NCI-H1105 (cell line): Measurements from ENCODE around the gene TAS2R13.

ENCODE experiments used
- DNase-seq: peaks from one replicate; lab custom pipeline; 2025; lab: John Stamatoyannopoulos, UW

TAS2R13 gene

GRCh38 chr12:10909462-10909861 lies at the start of gene TAS2R13:
Gene TAS2R13, minus strand, starts transcription at chr12:10909562. Its CDS starts 264 bp downstream, at chr12:10909298.
- no peak for DNase-seq

GRCh38 chr12:10957741-10958140 lies 48.4 kb upstream of the TAS2R13 start:
- DNase-seq, result no peak

GRCh38 chr12:10956085-10956484 lies 46.7 kb upstream of the TAS2R13 start:
- DNase-seq, result no peak

DNA sequence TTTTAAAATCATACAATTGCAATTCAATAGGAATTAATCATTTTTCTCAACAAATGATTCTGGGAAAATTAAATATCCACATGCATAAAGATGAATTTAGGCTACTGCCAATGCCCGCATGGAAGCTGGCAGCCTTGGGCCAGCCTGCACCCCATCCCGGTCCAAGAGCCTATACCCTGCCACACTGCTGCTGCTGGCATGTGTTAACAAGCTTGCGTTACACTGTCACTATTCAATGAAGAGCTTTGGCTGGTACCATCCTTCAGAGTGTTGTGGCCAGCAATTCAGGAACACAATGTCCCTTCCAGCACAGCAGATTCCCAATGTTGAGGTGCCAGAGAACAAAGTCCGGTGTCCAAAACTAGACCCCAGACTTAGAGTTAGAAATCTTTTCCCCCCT lies 43.3 kb upstream of the TAS2R13 start:
- no peak for DNase-seq

DNA sequence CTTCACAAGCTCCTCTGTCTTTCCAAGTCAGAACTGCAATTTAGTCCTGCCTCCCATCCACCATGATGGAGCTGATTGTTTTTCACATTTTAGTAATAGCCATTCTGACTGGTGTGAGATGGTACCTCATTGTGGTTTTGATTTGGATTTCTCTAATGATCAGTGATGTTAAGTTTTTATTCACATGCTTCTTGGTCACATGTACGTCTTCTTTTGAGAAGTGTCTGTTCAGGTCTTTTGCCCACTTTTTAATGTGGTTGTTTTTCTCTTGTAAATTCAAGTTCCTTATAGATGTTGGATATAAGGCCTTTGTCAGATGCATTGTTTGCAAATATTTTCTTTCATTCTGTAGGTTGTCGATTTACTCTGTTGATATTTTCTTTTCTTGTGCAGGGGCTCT lies 33.8 kb upstream of the TAS2R13 start:
- no peak for DNase-seq

- DNase-seq, result no peak
Measured at GRCh38 chr12:10941916-10942607, 32.7 kb upstream of the TAS2R13 start.

GRCh38 chr12:10941369-10941768 lies 32.0 kb upstream of the TAS2R13 start:
- no peak for DNase-seq

GRCh38 chr12:10940389-10940788 lies 31.0 kb upstream of the TAS2R13 start:
- no peak for DNase-seq

- no peak for DNase-seq
Measured at GRCh38 chr12:10939163-10939562, 29.8 kb upstream of the TAS2R13 start, which contains the start of gene TAS2R14. Gene TAS2R14, minus strand, starts transcription at chr12:10939263. Its CDS starts 56 bp downstream, at chr12:10939207.

DNA sequence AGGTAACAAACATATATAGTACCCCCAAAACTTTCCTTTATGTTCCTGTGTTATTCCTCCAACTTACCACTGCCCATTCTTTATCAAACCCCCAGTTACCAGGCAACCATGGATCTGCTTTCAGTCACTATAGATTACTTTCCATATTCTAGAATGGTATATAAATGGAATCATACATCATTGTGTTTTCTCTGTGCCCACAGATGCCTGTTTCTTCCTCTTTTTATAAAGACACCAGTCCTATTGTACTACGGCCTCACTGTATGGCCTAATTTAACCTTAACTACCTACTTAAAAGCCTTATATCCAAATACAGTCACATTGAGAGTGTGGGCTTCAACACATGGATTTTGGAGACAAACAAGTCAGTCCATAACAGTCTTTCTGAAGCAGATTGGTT lies 27.1 kb upstream of the TAS2R13 start:
- DNase-seq, result no peak

DNA sequence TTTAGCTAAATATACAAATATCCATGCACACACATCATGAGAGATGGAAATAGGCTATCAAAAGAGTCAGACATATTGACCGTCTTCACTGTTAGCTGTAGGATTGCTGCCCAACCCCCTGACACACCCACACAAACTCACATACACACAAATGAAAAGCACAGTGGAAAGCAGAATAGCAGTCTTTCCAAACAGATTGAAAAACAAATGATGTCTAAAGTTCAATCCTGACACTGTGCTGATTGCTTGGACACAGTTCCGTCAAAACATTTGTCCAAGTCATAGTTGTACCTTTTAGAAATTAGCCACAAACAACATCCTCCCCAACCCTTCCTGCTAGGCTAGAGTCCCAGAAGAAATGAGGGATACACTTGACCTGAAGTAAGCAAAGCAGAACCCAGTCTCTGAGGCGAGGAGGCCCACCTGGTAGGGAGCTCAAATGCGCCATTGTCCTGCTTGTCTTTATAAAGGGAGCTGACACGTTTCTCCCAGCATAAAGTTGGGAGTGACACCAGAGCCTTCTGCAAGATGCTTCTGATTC lies 19.5 kb upstream of the TAS2R13 start, which contains the start of gene PRH2:
TSS of gene PRH2 (plus strand) at position 491 of the 541 bp plus-strand sequence. CDS start at position 529, 38 bp downstream.
- DNase-seq, result no peak

DNA sequence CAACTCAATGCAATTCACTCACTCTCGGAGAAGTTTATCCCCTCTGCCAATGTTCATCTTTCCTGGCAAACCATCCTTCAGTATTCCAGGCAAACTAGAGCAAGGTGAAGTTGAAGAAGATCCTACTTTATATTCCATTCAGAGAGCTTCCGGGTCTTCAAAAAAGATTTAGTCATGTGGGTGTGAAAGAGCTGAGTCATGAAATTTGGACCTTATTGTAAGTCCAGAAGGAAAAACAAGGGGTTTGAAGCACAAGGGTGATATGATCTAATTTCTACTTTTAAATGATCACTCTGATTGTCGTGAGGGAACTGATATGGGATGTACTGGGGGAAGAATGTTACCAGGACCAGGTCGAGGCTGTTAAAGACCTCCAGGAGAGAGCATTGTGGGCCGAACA lies 16.9 kb upstream of the TAS2R13 start:
- no peak for DNase-seq

DNA sequence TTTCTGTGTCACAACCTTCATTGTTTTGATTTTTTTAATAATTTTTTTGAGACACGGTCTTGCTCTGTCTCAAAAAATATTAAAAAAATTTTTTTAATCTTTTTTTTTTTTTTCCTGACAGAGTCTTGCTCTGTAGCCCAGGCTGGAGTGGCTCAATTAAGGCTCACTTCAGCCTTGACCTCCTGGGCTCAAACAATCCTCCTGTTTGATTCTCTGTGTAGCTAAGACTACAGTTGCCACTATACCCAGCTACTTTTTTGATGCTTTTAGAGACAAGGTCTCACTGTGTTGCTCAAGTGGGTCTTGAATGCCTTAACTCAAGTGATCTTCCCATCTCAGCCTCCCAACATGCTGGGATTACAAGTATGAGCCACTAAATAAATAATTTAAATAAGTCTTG lies 10.4 kb upstream of the TAS2R13 start:
- no peak for DNase-seq

DNA sequence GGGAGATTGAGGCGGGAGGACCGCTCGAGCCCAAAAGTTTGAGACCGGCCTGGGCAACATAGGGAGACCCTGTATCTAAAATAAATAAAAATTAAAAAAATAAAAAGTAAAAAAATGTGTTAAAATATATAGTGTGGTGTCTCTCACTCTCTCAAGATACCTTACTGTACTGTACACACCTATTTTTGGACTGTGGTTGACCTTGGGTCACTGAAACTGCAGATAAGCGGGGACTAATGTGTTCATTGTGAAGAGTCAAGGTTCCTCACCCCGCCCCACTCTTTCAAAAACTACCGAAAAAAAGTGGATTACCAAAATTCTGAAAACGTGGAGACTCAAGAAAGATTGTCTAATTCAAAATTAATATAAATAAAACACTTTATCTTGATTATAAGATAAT lies 1.0 kb upstream of the TAS2R13 start:
- no peak for DNase-seq

DNA sequence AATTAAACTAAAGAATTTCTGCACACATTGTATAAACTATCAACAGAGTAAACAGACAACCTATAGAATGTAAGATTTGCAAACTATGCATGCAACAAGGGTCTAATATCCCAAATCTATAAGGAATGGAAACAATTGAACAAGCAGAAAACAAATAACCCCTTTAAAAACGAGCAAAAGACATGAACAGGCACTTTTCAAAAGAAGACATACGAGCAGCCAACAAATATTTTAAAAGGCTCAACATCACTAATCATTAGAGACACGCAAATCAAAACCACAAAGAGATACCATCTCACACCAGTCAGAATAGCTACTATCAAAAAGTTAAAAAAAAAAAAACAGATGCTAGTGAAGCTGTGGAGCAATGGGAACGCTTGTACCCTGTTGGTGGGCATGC lies 4.7 kb downstream of the TAS2R13 start:
- no peak for DNase-seq

DNA sequence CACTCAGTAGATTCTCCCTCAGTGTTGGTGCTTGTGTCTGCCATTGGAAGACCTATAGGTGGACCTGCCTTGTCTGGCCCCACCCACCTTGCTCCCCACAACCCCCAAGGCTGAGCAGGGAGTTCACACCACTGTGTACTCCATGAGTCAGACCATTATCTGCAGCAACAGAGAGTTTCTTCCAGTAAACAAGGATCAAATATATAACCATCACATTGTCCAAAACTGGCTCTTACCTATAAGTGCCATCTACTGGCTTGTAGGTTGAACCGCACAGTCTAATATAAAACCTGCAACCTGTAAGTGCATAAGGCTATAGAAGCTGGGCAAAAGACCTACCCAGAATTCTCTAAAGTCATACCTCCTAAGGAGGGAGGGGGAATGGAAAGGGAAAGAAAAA lies 7.9 kb downstream of the TAS2R13 start:
- DNase-seq, result no peak

DNA sequence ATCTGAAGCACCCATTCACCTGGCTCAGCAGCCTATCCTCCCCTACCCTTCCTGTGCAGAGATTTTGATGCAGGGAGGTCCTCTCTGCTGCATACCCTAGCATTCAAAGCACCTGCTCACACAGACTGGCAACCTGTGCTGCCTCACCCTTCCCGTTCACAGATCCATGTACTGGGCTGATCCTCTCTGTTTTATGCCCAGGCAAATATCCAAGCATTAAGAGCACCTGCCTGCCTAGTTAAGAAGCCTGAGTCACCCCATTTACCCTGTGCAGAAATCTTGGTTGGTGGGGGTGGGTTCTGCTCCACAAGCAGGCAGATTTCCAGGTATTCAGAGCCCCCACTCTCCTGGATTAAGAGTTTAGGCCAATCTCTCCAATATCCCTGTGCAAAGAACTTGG lies 8.4 kb downstream of the TAS2R13 start:
- DNase-seq, result no peak

DNA sequence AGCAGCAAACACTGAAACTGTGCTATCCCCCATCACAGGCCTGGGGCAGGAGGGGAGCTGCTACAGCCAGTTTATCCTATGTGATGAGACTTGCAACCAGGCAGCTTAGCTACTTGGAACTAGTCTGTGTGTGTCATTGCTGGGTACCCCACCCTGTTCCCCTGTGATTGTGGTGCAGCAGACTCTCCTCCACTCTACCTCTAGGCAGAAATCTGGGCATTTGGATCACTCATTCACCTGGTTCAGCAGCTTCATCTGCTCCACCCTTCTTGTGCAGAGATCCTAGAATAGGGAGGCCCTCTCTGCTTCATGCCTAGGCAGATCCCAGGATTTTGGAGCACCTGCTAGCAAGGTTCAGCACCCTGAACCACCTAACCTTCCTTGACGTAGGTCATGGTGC lies 8.8 kb downstream of the TAS2R13 start:
- DNase-seq, result no peak

- no peak for DNase-seq
Measured at GRCh38 chr12:10896854-10897253, 12.5 kb downstream of the TAS2R13 start.

DNA sequence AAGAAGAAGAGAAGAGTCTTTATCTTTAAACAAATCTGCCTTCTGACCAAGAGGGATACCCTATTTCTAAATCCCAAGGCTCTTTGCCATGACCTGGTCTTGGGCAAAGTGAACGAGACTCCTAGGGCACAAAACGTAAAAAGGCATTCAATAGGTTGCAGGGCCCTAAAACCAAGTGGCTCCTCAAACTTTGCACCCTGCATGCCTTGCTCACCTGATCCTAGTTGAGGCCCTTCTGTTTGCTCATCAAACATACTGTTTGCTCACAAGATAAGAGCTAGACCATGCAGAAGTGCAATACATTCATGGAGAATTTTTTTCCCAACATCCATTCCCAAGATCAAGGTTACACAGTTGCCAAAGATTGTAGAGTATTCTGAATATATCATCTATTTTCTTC lies 17.4 kb downstream of the TAS2R13 start:
- DNase-seq, result no peak

- DNase-seq, result no peak
Measured at GRCh38 chr12:10889226-10889625, 20.1 kb downstream of the TAS2R13 start.

- no peak for DNase-seq
Measured at GRCh38 chr12:10884086-10884725, 25.2 kb downstream of the TAS2R13 start, which contains the start of gene PRH1. Gene PRH1, minus strand, starts transcription at chr12:10884255. Its CDS starts 38 bp downstream, at chr12:10884217.

DNA sequence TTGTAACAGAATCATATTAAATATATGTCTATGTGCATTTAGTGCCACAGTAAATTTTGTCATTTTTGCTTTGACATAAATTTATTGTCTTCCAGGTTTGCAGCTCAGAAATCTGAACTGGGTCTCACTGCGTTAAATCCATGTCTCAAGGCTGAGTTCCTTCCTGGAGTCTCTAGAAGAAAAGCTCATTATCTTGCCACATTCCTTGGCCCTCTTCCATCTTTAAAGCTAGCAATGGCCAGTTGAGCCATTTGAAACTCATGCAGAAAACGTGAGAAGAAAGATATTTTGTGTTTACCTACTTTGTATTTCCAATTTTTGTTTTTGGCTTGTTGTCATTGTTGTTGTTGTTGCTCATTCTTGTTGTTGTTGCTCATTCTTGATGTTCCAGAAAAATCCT lies 36.0 kb downstream of the TAS2R13 start:
- DNase-seq, result no peak
